Lung (tissue), 12 donors: ENCODE measurements around the gene CELSR3. TPM values are rescaled to one million over a fixed set of nuclear protein-coding genes. Genes with fewer than 3 reads are reported as not detected.

Experiments used
- ATAC-seq: fragments of 200-7000 bp; cut with Tn5 transposase; one replicate; pipeline ENCODE4 v1.9.1; 2020; ENCODE audit warnings: moderate number of reproducible peaks; ENCODE audit not compliant: insufficient read depth, low FRiP score
- DNase-seq, 3 donors: peaks; one replicate each; pipeline ENCODE4 v3.0.0-alpha.2; 2013 to 2017
- H3K27ac ChIP-seq, 2 donors: one replicate each; pipeline ENCODE4 v1.5.1; 2013; ENCODE audit warnings: mild to moderate bottlenecking in 2 of 2, moderate library complexity in 2 of 2, control low read depth in 1 of 2, inconsistent platforms in 1 of 2, low read depth in 1 of 2, low read length in 1 of 2
- H3K27me3 ChIP-seq, 3 donors: one replicate each; pipeline ENCODE4 v1.5.1; 2013; ENCODE audit warnings: low read length in 2 of 3; ENCODE audit not compliant: control insufficient read depth in 3 of 3, insufficient read depth in 3 of 3
- H3K36me3 ChIP-seq, 4 donors: one replicate each; pipeline ENCODE4 v1.5.1; 2013; ENCODE audit warnings: low read length in 4 of 4, mild to moderate bottlenecking in 1 of 4, moderate library complexity in 1 of 4; ENCODE audit not compliant: control insufficient read depth in 4 of 4, insufficient read depth in 4 of 4
- H3K4me1 ChIP-seq, 5 donors: one replicate each; pipeline ENCODE4 v1.5.1; 2013; ENCODE audit warnings: low read length in 5 of 5, mild to moderate bottlenecking in 2 of 5, moderate library complexity in 1 of 5; ENCODE audit not compliant: control insufficient read depth in 5 of 5, insufficient read depth in 5 of 5
- H3K4me3 ChIP-seq: one replicate; pipeline ENCODE4 v1.5.1; 2013; ENCODE audit warnings: mild to moderate bottlenecking, control low read depth, moderate library complexity
- H3K9ac ChIP-seq, 2 donors: one replicate each; pipeline ENCODE4 v1.5.1; 2013; ENCODE audit warnings: low read length in 2 of 2, control low read depth in 1 of 2; ENCODE audit not compliant: insufficient read depth in 1 of 2
- H3K9me3 ChIP-seq, 4 donors: one replicate each; pipeline ENCODE4 v1.5.1; 2013; ENCODE audit warnings: low read length in 3 of 4, mild to moderate bottlenecking in 1 of 4, moderate library complexity in 1 of 4; ENCODE audit not compliant: control insufficient read depth in 4 of 4, insufficient read depth in 3 of 4
- WGBS, 2 donors: extraction: QIAGEN DNeasy Blood & Tissue Kit; methylation state at CpG; one replicate each; pipeline ENCODE4 v1.1.7; 2013; 5-methylcytosine and 5-hydroxymethylcytosine counted together
- polyA plus RNA-seq, 2 donors: library from polyadenylated mRNA; stranded (reverse); fragments of 200-250 nt; gene quantifications; one replicate each; pipeline ENCODE4 v1.2.1, GENCODE V29; 2013
- total RNA-seq, 2 donors: library from RNA; depleted of rRNA in 1 of 2; stranded (reverse); fragments of >200 nt in 1 of 2; gene quantifications; one replicate each; pipeline ENCODE4 v1.2.1, GENCODE V29; 2014 to 2021
- TF ChIP-seq, protein P1 (sequence below): IDR thresholded peaks from 2 replicates; pipeline ENCODE4 v1.5.1; 2012; ENCODE audit warnings: mild to moderate bottlenecking; ENCODE audit errors: control extremely low read depth, extremely low read depth
- donor health status: control.
- donor health status: control.
- donor health status: Bipolar disorder and iron deficiency.
- donor health status: healthy.
- donor health status: DM: yes; HTN: yes; CAD: no.

CELSR3 gene
- total and polyA plus RNA-seq, 4 donors, result 0.71 to 2.0 (median 1.4) TPM

DNA sequence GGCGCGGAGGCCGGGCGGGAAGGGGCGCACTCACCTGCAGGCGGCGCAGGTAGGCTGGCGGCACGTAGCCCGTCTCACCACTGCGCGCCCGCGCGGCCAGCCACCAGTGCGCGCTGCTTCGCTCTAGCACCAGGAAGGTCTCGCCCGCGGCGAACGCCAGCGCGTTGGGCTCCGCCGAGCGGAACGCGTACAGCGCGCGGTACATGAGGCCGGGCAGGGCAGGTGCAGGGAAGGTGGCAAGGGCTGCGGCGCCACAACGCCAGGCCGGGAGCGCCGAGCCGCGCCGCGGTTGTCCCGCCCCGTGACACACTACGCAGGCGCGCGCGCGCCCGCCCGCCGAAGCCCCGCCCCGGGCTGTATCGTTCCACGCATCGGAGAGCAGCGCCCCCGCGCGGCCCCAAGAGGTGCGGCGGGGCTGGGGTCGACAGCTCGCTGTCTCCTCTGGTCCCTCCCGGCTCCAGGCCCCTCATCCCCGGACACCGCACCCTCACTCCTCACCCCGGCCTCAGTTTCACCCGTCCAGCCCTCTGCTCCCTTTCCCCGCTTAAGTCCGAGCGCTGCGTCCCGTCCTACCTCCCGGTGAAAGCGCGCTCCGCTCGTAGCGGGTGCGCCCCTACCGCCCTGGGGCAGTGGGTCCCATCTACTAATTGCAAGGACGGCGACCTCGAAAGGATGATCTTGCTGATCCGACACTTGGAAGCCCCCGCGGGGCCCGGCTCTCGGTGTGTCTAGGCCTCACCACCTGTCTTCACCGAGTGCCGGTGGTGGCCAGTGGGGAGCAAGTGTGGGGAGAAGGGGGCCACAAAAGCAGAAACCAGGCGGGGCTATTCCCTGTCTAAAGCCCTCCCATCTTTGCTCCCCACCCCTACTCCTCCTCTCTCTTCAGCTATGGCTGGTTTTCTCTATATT, 23.2 kb upstream of the CELSR3 start, which contains the start of gene NCKIPSD:
Gene NCKIPSD, minus strand, starts transcription at position 313 of the 909 bp plus-strand sequence. Its CDS starts 108 bp downstream, at position 205.
- TF ChIP-seq, protein P1, sequence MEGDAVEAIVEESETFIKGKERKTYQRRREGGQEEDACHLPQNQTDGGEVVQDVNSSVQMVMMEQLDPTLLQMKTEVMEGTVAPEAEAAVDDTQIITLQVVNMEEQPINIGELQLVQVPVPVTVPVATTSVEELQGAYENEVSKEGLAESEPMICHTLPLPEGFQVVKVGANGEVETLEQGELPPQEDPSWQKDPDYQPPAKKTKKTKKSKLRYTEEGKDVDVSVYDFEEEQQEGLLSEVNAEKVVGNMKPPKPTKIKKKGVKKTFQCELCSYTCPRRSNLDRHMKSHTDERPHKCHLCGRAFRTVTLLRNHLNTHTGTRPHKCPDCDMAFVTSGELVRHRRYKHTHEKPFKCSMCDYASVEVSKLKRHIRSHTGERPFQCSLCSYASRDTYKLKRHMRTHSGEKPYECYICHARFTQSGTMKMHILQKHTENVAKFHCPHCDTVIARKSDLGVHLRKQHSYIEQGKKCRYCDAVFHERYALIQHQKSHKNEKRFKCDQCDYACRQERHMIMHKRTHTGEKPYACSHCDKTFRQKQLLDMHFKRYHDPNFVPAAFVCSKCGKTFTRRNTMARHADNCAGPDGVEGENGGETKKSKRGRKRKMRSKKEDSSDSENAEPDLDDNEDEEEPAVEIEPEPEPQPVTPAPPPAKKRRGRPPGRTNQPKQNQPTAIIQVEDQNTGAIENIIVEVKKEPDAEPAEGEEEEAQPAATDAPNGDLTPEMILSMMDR, result peak; percentile 66

DNA sequence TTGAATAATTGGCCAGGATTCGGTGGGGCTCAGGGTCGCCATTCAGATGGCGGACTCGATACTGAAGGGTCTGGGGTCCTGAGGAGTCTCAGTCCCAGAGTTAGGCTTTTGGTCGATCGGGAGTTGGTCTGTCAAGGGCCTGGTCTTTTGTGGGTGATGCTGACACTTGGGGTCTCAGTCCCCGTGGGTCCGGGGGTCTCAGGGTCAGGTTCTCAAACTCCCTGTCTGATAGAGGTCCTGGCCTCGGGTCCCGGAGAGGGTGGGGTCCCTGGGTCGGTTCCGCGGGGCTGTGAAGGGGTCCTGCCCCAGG, 22.6 kb upstream of the CELSR3 start:
- no peak for ATAC-seq
- Histone ChIP-seq H3K4me3 (peak overlapping the region; percentile 91), H3K27ac (peak overlapping the region; percentile 80 to 95), H3K9ac (peak overlapping the region; percentile 71 to 73), H3K9me3 (no peaks in the 10 kb centered on the region), H3K27me3 (no peaks in the 10 kb centered on the region), H3K36me3 (peaks cover 14 to 50% (median 42%) of the 10 kb centered on the region in 4 donors), H3K4me1 (peaks cover 0 to 21% (median 17%) of the 10 kb centered on the region in 5 donors)
- WGBS, 2 donors, result 10 to 12% methylated on average over 13 of the region's 13 CpGs
- no peak for DNase-seq
- TF ChIP-seq, protein P1, result no peak

More for the DNA sequence above, 23.2 kb upstream of the CELSR3 start, which contains the start of gene NCKIPSD:
- Histone ChIP-seq H3K9ac (peak within 1 kb of the TSS; percentile 71 to 73), H3K36me3 (peaks cover 12 to 50% (median 42%) of the 10 kb centered on the region in 4 donors), H3K4me1 (peaks cover 0 to 21% (median 17%) of the 10 kb centered on the region in 5 donors), H3K27me3 (no peaks in the 10 kb centered on the region), H3K4me3 (peak within 1 kb of the TSS; percentile 91), H3K27ac (peak within 1 kb of the TSS; percentile 80 to 95), H3K9me3 (no peaks in the 10 kb centered on the region)
- WGBS, 2 donors, result 0 to 1% methylated on average over 76 to 97 of the region's 97 CpGs
- peak; percentile 87 to 90 (median 90) for DNase-seq
- peak; percentile 98 for ATAC-seq

DNA sequence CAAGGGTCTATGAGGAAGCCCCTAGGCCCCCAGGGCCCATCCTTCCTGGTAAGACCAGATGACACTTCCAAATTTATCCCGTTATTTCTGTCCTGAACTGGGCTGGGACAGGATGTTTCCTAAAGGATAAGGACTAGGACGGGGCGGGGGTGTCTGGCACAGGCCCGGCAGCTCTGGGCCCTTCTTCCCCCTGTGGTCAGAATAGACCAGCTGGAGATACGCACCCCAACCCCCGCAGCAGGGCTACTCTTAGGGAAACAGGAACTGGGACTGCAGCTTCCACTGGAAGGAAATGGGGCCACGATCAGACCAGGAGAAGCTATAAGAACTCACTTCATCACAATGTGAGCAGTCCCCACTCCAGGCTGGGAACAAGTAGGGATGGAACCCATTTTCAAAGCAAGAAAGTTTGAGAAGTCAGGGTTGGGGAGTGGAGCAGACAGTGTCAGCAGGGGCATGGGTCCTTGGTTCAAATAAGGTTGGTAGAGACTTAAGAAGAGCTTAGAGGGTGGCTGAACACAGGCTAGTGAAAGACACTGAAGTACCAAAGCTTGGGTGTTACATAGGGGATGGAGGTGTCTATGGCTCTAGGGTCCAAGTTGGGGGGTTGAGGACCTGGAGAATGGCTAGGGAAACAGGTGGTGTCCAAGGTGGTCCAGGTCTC, 21.9 kb upstream of the CELSR3 start:
- peaks cover 12 to 49% (median 36%) of the 10 kb centered on the region in 4 donors for H3K36me3 ChIP-seq
- no peaks in the 10 kb centered on the region for H3K27me3 ChIP-seq
- H3K9me3 ChIP-seq, result no peaks in the 10 kb centered on the region
- ATAC-seq (no peak), DNase-seq (peak; percentile 31 to 49 (median 38))
- no peak overlapping the region for H3K4me3 ChIP-seq
- H3K4me1 ChIP-seq, result peaks cover 0 to 21% (median 17%) of the 10 kb centered on the region in 5 donors
- no peak overlapping the region for H3K27ac ChIP-seq
- peak overlapping the region in 1 of 2 donors; percentile 49 for H3K9ac ChIP-seq
- WGBS, 2 donors, result 13 to 33% methylated on average over 7 of the region's 7 CpGs
- TF ChIP-seq, protein P1, result no peak
